CD14-positive monocyte (primary cell): ENCODE data around the gene PLCH1. TPM values are rescaled to one million over a fixed set of nuclear protein-coding genes. Genes with fewer than 3 reads are reported as not detected.

Source experiments
- DNase-seq, 3 donors: peaks; one replicate each; pipeline ENCODE4 v3.0.0-alpha.2; 2011 to 2022
- H2AFZ ChIP-seq: 2 replicates; pipeline ENCODE4 v1.6.0; 2012; ENCODE audit warnings: mild to moderate bottlenecking, low read depth, low read length, inconsistent platforms; ENCODE audit not compliant: insufficient read depth, poor library complexity, severe bottlenecking
- H3K27ac ChIP-seq, 2 donors: 1 replicate in 1 of 2; 2 replicates in 1 of 2; pipeline ENCODE4 v1.5.1; 2012 to 2013; ENCODE audit warnings: low read length in 2 of 2, control low read depth in 1 of 2, inconsistent platforms in 1 of 2, low read depth in 1 of 2, mild to moderate bottlenecking in 1 of 2
- H3K27me3 ChIP-seq, 2 donors: one replicate each; pipeline versions ENCODE4 v1.6.0 to v1.6.1; 2011 to 2013; ENCODE audit warnings: low read length in 2 of 2; ENCODE audit not compliant: control insufficient read depth in 2 of 2, insufficient read depth in 2 of 2
- H3K36me3 ChIP-seq, 2 donors: replicated peaks in 1 of 2; 1 replicate in 1 of 2; 2 replicates in 1 of 2; pipeline versions ENCODE4 v1.5.1 to v1.6.1; 2012 to 2013; ENCODE audit warnings: low read length in 2 of 2, control low read depth in 1 of 2, inconsistent platforms in 1 of 2, mild to moderate bottlenecking in 1 of 2; ENCODE audit not compliant: insufficient read depth in 2 of 2, control insufficient read depth in 1 of 2
- H3K4me1 ChIP-seq, 2 donors: 1 replicate in 1 of 2; 2 replicates in 1 of 2; pipeline versions ENCODE4 v1.5.1 to v1.6.1; 2012 to 2013; ENCODE audit warnings: low read length in 2 of 2, control low read depth in 1 of 2, inconsistent platforms in 1 of 2, mild to moderate bottlenecking in 1 of 2, moderate library complexity in 1 of 2; ENCODE audit not compliant: insufficient read depth in 2 of 2, control insufficient read depth in 1 of 2
- H3K4me2 ChIP-seq: replicated peaks from 2 replicates; pipeline ENCODE3; 2012; ENCODE audit warnings: low read length, moderate library complexity, mild to moderate bottlenecking; ENCODE audit not compliant: poor library complexity, severe bottlenecking; ENCODE audit errors: extremely low read depth
- H3K4me3 ChIP-seq, 3 experiments: fragments of 200-600 bp in 1 of 3; sonication (generic) in 1 of 3; replicated peaks in 1 of 3; 1 replicate in 2 of 3; 2 replicates in 1 of 3; pipeline ENCODE4 v1.5.1; 2011 to 2013; ENCODE audit warnings: low read length in 3 of 3, mild to moderate bottlenecking in 3 of 3, control low read depth in 2 of 3, low read depth in 2 of 3, inconsistent platforms in 1 of 3, moderate library complexity in 1 of 3
- H3K79me2 ChIP-seq: 2 replicates; pipeline ENCODE4 v1.6.0; 2012; ENCODE audit warnings: mild to moderate bottlenecking, control low read depth, inconsistent platforms, low read length, moderate library complexity; ENCODE audit not compliant: insufficient read depth
- H3K9ac ChIP-seq: 2 replicates; pipeline ENCODE4 v1.6.0; 2017; ENCODE audit warnings: low read length, mild to moderate bottlenecking; ENCODE audit not compliant: insufficient read depth, poor library complexity, severe bottlenecking
- H3K9me3 ChIP-seq, 2 donors: replicated peaks in 1 of 2; 1 replicate in 1 of 2; 2 replicates in 1 of 2; pipeline versions ENCODE4 v1.5.1 to v1.6.1; 2012 to 2013; ENCODE audit warnings: low read length in 2 of 2, control low read depth in 1 of 2; ENCODE audit not compliant: control insufficient read depth in 1 of 2, insufficient read depth in 1 of 2
- H4K20me1 ChIP-seq: 2 replicates; pipeline ENCODE4 v1.6.0; 2012; ENCODE audit warnings: mild to moderate bottlenecking, low read length, control low read depth, moderate library complexity; ENCODE audit not compliant: insufficient read depth
- H3K27ac Mint-ChIP-seq, 7 donors: one replicate each; pipeline ENCODE4 v1.8.0; 2020; ENCODE audit warnings: mild to moderate bottlenecking in 7 of 7, mixed read lengths in 7 of 7, moderate library complexity in 6 of 7, inconsistent platforms in 2 of 7
- H3K27me3 Mint-ChIP-seq, 3 donors: one replicate each; pipeline ENCODE4 v1.8.0; 2021 to 2022; ENCODE audit warnings: low read depth in 3 of 3, mild to moderate bottlenecking in 3 of 3, mixed read lengths in 3 of 3, moderate library complexity in 3 of 3, inconsistent platforms in 1 of 3
- H3K36me3 Mint-ChIP-seq, 2 donors: one replicate each; pipeline ENCODE4 v1.8.0; 2020; ENCODE audit warnings: mixed read lengths in 2 of 2, inconsistent platforms in 1 of 2, mild to moderate bottlenecking in 1 of 2
- H3K4me1 Mint-ChIP-seq: one replicate; pipeline ENCODE4 v1.8.0; 2020; ENCODE audit warnings: mild to moderate bottlenecking, mixed read lengths
- H3K4me3 Mint-ChIP-seq, 2 donors: one replicate each; pipeline ENCODE4 v1.8.0; 2020; ENCODE audit warnings: mild to moderate bottlenecking in 2 of 2, mixed read lengths in 2 of 2, moderate library complexity in 1 of 2
- H3K9me3 Mint-ChIP-seq, 7 donors: one replicate each; pipeline ENCODE4 v1.8.0; 2020 to 2022; ENCODE audit warnings: mixed read lengths in 7 of 7, mild to moderate bottlenecking in 6 of 7, moderate library complexity in 6 of 7, inconsistent platforms in 2 of 7
- CTCF ChIP-seq: fragments of 200-600 bp; IDR thresholded peaks from one replicate; pipeline ENCODE4 v1.8.0; 2022; ENCODE audit warnings: antibody characterized with exemption, mild to moderate bottlenecking
- whole genome bisulfite sequencing: methylation state at CpG from one replicate; pipeline ENCODE4 v1.1.5; 2013; ENCODE audit warnings: missing lambda C conversion rate; ENCODE audit not compliant: insufficient coverage; 5-methylcytosine and 5-hydroxymethylcytosine counted together
- intact Hi-C, 2 donors: fragments of 100-400 bp; cut with micrococcal nuclease; formaldehyde crosslinking; loops; one replicate each; pipeline versions ENCODE4 v1.15.0 to v1.15.1; 2023
- polyA plus RNA-seq, 3 donors: library from polyadenylated mRNA; depleted of rRNA in 1 of 3; unstranded in 2 of 3; stranded (reverse) in 1 of 3; fragments of 300-500 nt in 2 of 3; fragments of >200 nt in 1 of 3; fragmentation: Illumina TruSeq in 2 of 3; gene quantifications; 1 replicate in 2 of 3; 2 replicates in 1 of 3; pipeline ENCODE4 v1.2.3, GENCODE V29; 2012 to 2021

PLCH1 gene
- polyA plus RNA-seq, 3 donors, result not detected

- peaks cover 0 to 2% (median 1%) of the 10 kb centered on the region in 3 donors for H3K27me3 Mint-ChIP-seq
- H3K9me3 Mint-ChIP-seq, result peaks cover 10 to 32% (median 25%) of the 10 kb centered on the region in 7 donors
- Histone ChIP-seq H3K79me2 (no peaks in the 10 kb centered on the region), H3K9ac (no peak overlapping the region), H2AFZ (no peak overlapping the region), H3K4me1 (no peaks in the 10 kb centered on the region), H4K20me1 (no peaks in the 10 kb centered on the region), H3K4me2 (no peak overlapping the region), H3K36me3 (no peaks in the 10 kb centered on the region), H3K27ac (no peak overlapping the region), H3K9me3 (peaks cover 16 to 23% of the 10 kb centered on the region in 2 donors), H3K4me3 (no peak overlapping the region), H3K27me3 (peaks cover 0 to 2% of the 10 kb centered on the region in 2 donors)
- intact Hi-C loops, result no loop called here
- H3K4me1 Mint-ChIP-seq, result no peaks in the 10 kb centered on the region
- TF ChIP-seq CTCF, result no peak
- no peak for DNase-seq
- H3K36me3 Mint-ChIP-seq, result no peaks in the 10 kb centered on the region
- no peak overlapping the region for H3K4me3 Mint-ChIP-seq
- WGBS, result 100% methylated on average over 2 of the region's 2 CpGs
- H3K27ac Mint-ChIP-seq, result no peak overlapping the region
These were observed 319.5 kb downstream of the PLCH1 start for GRCh38 chr3:155425396-155425795.

DNA sequence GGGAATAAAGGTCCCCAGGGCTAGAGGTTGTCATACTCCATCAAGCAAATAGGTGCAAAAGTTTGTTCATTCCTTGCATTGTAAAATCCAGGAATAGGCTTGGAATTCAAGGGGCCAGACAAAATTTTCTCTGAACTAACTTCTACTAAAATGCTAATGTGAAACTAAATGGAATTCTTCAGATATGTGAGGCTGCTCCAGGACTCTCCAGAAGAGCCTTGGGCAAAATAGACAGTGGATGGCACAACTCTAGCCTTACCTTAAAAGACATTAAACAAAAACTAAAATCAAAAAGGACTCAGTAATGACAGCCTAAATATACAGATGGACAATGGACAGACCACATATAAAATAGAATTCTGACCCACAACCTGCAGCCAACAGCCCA, 320.6 kb downstream of the PLCH1 start:
- Histone ChIP-seq H2AFZ (no peak overlapping the region), H3K79me2 (no peaks in the 10 kb centered on the region), H3K36me3 (no peaks in the 10 kb centered on the region), H4K20me1 (no peaks in the 10 kb centered on the region), H3K9me3 (peaks cover 12 to 20% of the 10 kb centered on the region in 2 donors), H3K27me3 (no peaks in the 10 kb centered on the region), H3K4me1 (no peaks in the 10 kb centered on the region), H3K27ac (no peak overlapping the region), H3K4me3 (no peak overlapping the region), H3K9ac (no peak overlapping the region), H3K4me2 (no peak overlapping the region)
- intact Hi-C loops, result no loop called here
- Mint-ChIP-seq H3K9me3 (peaks cover 10 to 24% (median 17%) of the 10 kb centered on the region in 7 donors), H3K27ac (no peak overlapping the region), H3K4me1 (no peaks in the 10 kb centered on the region), H3K4me3 (no peak overlapping the region), H3K36me3 (no peaks in the 10 kb centered on the region), H3K27me3 (peaks cover 0 to 1% (median 0%) of the 10 kb centered on the region in 3 donors)
- no peak for TF ChIP-seq CTCF
- no peak for DNase-seq
